ENCODE measurements around the gene BRPF1. TPM values are rescaled to one million over a fixed set of nuclear protein-coding genes. Genes with fewer than 3 reads are reported as not detected.

BRPF1 gene
- total and polyA plus RNA-seq, 2 donors (not counting 1 experiment from before 2014, with no cell fraction given): 24.4 to 36.5 TPM

DNA sequence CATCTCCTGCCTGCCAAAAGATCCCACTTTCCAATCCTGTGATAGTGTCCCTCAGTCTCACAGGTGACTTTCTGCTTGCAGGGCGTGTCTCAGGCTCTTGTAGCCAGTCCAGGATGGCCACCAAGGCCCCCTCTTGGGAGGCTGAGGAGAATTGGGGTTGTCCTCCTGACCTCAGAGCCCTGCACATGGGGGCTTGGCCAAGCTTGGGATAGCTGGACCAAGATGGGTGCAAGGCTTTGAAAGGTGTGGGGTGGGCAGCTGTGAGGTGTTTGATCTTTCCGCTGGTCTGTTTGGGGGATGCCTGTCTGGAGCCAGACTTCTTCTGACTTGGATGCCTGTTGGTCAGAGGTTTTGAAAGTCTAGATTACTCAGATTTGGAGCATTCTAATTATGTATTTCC, 39.9 kb upstream of the BRPF1 start:
- H3K4me1 ChIP-seq (ENCODE audit: control insufficient read depth in 2 of 2, insufficient read depth in 2 of 2, low read length in 2 of 2): peaks cover 17 to 27% of the 10 kb centered on the region in 2 donors
- H3K36me3 ChIP-seq (replicated peaks in 1 of 2; ENCODE audit: control extremely low read depth in 1 of 2, control insufficient read depth in 1 of 2, extremely low read depth in 1 of 2, insufficient read depth in 2 of 2, low read length in 1 of 2): peaks cover 2 to 99% of the 10 kb centered on the region in 2 experiments
- peaks cover 95% of the 10 kb centered on the region for H4K20me1 ChIP-seq (ENCODE audit: control insufficient read depth, insufficient read depth, low read length, poor library complexity, severe bottlenecking)
- H3K27me3 ChIP-seq (replicated peaks in 1 of 4; ENCODE audit: control extremely low read depth in 1 of 4, control insufficient read depth in 3 of 4, insufficient read depth in 4 of 4, low read length in 3 of 4): no peaks in the 10 kb centered on the region
- intact Hi-C loops (cut with micrococcal nuclease): loop anchor here (1.0 kb wide), 1 partner anchor 36 kb away; no protein-coding TSS in a partner anchor
- ChIA-PET POLR2A (interaction anchor here (1.0 kb wide), 1 partner anchor 507 kb away, joined by 8 read pairs; no protein-coding TSS in a partner anchor), CTCF (interaction anchor here (0.9 to 1.7 kb wide), 2 partner anchors 11 to 36 kb away, joined by 3 to 5 read pairs; no protein-coding TSS in a partner anchor)
- H3K9me3 Mint-ChIP-seq (ENCODE audit: insufficient read depth): no peaks in the 10 kb centered on the region
- H3K27me3 Mint-ChIP-seq: no peaks in the 10 kb centered on the region
- peaks cover 25% of the 10 kb centered on the region for H3K4me1 Mint-ChIP-seq
- no peak overlapping the region for H3K9ac ChIP-seq (ENCODE audit: low read length)
- DNase-seq (no peak), ATAC-seq (ENCODE audit: low read depth) (no peak)
- 100% methylated on average over 1 of the region's 2 CpGs for WGBS (ENCODE audit: insufficient coverage)
- no peak overlapping the region for H2AFZ ChIP-seq (ENCODE audit: insufficient read depth, low read depth, low read length, poor library complexity, severe bottlenecking)
- no peaks in the 10 kb centered on the region for H3K79me2 ChIP-seq (ENCODE audit: control insufficient read depth, insufficient read depth, low read length)
- no peak overlapping the region for H3K27ac Mint-ChIP-seq
- no peak overlapping the region for H3K27ac ChIP-seq (ENCODE audit: low read length in 2 of 2)
- no peak overlapping the region for H3K4me2 ChIP-seq (replicated peaks; ENCODE audit: low read depth, low read length, poor library complexity, severe bottlenecking)
- no peak overlapping the region for H3K4me3 ChIP-seq (ENCODE audit: control extremely low read depth in 1 of 5, extremely low read depth in 1 of 5, insufficient read depth in 1 of 5, low read depth in 2 of 5, low read length in 4 of 5)
- no peak overlapping the region for H3K4me3 Mint-ChIP-seq
- no peak for TF ChIP-seq CTCF (IDR thresholded peaks at IDR 0.05)
- no peak for TF ChIP-seq EZH2 (IDR thresholded peaks at IDR 0.05; ENCODE audit: borderline replicate concordance, insufficient read depth, low read depth, low read length, poor library complexity, severe bottlenecking)
- no peaks in the 10 kb centered on the region for H3K9me3 ChIP-seq (ENCODE audit: control extremely low read depth in 1 of 3, control insufficient read depth in 2 of 3, insufficient read depth in 1 of 3, low read length in 2 of 3)

DNA sequence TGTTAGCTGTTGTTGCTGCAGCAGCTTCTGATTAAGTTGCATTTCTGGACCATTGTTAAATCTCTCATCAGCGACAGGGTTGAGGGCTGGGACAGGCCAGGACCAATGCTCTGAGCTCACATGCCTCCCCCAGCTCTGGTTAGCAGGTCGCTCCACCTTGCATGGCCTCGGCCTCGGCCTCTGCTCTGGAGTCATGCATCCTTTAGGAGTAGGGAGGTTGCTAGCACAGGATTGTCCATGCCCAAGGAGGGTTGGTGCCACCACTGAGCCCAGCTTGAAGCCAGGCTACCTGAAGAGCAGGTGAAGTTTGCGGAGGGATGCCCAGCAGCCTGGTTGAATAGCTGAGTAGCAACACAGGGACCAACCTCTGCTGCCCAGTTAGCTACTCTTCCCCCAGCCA, 39.1 kb upstream of the BRPF1 start:
- H3K36me3 ChIP-seq (replicated peaks in 1 of 2; ENCODE audit: control extremely low read depth in 1 of 2, control insufficient read depth in 1 of 2, extremely low read depth in 1 of 2, insufficient read depth in 2 of 2, low read length in 1 of 2): peaks cover 2 to 99% of the 10 kb centered on the region in 2 experiments
- H3K27me3 ChIP-seq (replicated peaks in 1 of 4; ENCODE audit: control extremely low read depth in 1 of 4, control insufficient read depth in 3 of 4, insufficient read depth in 4 of 4, low read length in 3 of 4): no peaks in the 10 kb centered on the region
- no peak overlapping the region for H3K9ac ChIP-seq (ENCODE audit: low read length)
- no peak for TF ChIP-seq EZH2 (IDR thresholded peaks at IDR 0.05; ENCODE audit: borderline replicate concordance, insufficient read depth, low read depth, low read length, poor library complexity, severe bottlenecking)
- no peak for TF ChIP-seq CTCF (IDR thresholded peaks at IDR 0.05)
- Mint-ChIP-seq H3K27ac (no peak overlapping the region), H3K27me3 (no peaks in the 10 kb centered on the region), H3K9me3 (ENCODE audit: insufficient read depth) (no peaks in the 10 kb centered on the region), H3K4me1 (peaks cover 25% of the 10 kb centered on the region), H3K4me3 (no peak overlapping the region)
- peaks cover 94% of the 10 kb centered on the region for H4K20me1 ChIP-seq (ENCODE audit: control insufficient read depth, insufficient read depth, low read length, poor library complexity, severe bottlenecking)
- H3K79me2 ChIP-seq (ENCODE audit: control insufficient read depth, insufficient read depth, low read length): no peaks in the 10 kb centered on the region
- H3K9me3 ChIP-seq (ENCODE audit: control extremely low read depth in 1 of 3, control insufficient read depth in 2 of 3, insufficient read depth in 1 of 3, low read length in 2 of 3): no peaks in the 10 kb centered on the region
- 98% methylated on average over 5 of the region's 5 CpGs for WGBS (ENCODE audit: insufficient coverage)
- no peak overlapping the region for H3K4me2 ChIP-seq (replicated peaks; ENCODE audit: low read depth, low read length, poor library complexity, severe bottlenecking)
- intact Hi-C loops (cut with micrococcal nuclease): no loop called here
- no peak overlapping the region for H2AFZ ChIP-seq (ENCODE audit: insufficient read depth, low read depth, low read length, poor library complexity, severe bottlenecking)
- H3K27ac ChIP-seq (ENCODE audit: low read length in 2 of 2): no peak overlapping the region
- peaks cover 17 to 27% of the 10 kb centered on the region in 2 donors for H3K4me1 ChIP-seq (ENCODE audit: control insufficient read depth in 2 of 2, insufficient read depth in 2 of 2, low read length in 2 of 2)
- ATAC-seq (ENCODE audit: low read depth) (no peak), DNase-seq (no peak)
- CTCF ChIA-PET: interaction anchor here (1.7 kb wide), 1 partner anchor 36 kb away, joined by 5 read pairs; no protein-coding TSS in a partner anchor
- POLR2A ChIA-PET: interaction anchor here (0.6 to 1.0 kb wide), 2 partner anchors 30 to 507 kb away, joined by 4 to 8 read pairs; no protein-coding TSS in a partner anchor
- no peak overlapping the region for H3K4me3 ChIP-seq (ENCODE audit: control extremely low read depth in 1 of 5, extremely low read depth in 1 of 5, insufficient read depth in 1 of 5, low read depth in 2 of 5, low read length in 4 of 5)
